ENCODE data around the gene SLFN12L. TPM values are rescaled to one million over a fixed set of nuclear protein-coding genes. Genes with fewer than 3 reads are reported as not detected.

Gene SLFN12L
- total and polyA plus RNA-seq, 10 of the 15 experiments (the other 5 are each of a cell fraction or from before 2014, with no cell fraction given), result 1.0 to 21.3 (median 9.4) TPM

GRCh38 chr17:35432176-35433074 lies 105.1 kb downstream of the SLFN12L start, which contains the start of gene SLFN12:
Gene SLFN12 (minus strand): TSS chr17:35432500. CDS start chr17:35423028, 9,472 bp downstream.
- Histone ChIP-seq H4K20me1 (ENCODE audit: control insufficient read depth, insufficient read depth) (no peaks in the 10 kb centered on the region), H3K4me2 (ENCODE audit: control insufficient read depth, insufficient read depth) (peak within 1 kb of the TSS; percentile 96), H2AFZ (ENCODE audit: control insufficient read depth, low read depth, low read length) (peak within 1 kb of the TSS; percentile 94), H3K36me3 (ENCODE audit: control insufficient read depth in 2 of 2, insufficient read depth in 2 of 2, low read length in 1 of 2) (no peaks in the 10 kb centered on the region), H3K79me2 (ENCODE audit: control insufficient read depth, insufficient read depth, low read length) (peaks cover 31% of the 10 kb centered on the region), H3K27me3 (replicated peaks in 1 of 2; ENCODE audit: control insufficient read depth in 2 of 2, insufficient read depth in 2 of 2, low read length in 1 of 2) (no peaks in the 10 kb centered on the region), H3K27ac (ENCODE audit: control insufficient read depth, insufficient read depth) (peak within 1 kb of the TSS; percentile 90), H3K4me1 (ENCODE audit: control insufficient read depth, insufficient read depth, low read length) (peaks cover 16% of the 10 kb centered on the region), H3K9me3 (replicated peaks; ENCODE audit: control insufficient read depth, insufficient read depth, low read length) (no peaks in the 10 kb centered on the region), H3K4me3 (peak within 1 kb of the TSS; percentile 82), H3K9ac (ENCODE audit: control insufficient read depth, insufficient read depth, low read length) (peak within 1 kb of the TSS; percentile 92)
- intact Hi-C loops (cut with micrococcal nuclease; ENCODE audit: unreplicated experiment), result loop anchor here (5.0 kb wide), 1 partner anchor 105 kb away; the partner anchor contains the start of gene SLFN12L
- in situ Hi-C loops (cut with MboI), result no loop called here
- DNase-seq (ENCODE audit: low read depth, low spot score), result peak; percentile 67
- POLR2A ChIA-PET, result interaction anchor here (1.3 to 2.2 kb wide), 3 partner anchors 9 to 55 kb away, joined by 3 to 20 read pairs (median 3); partner anchors contain the start of gene SLFN13
- no TSS peak for BruUV-seq (replicated peaks)
- CTCF ChIA-PET, result interaction anchor here (0.7 to 2.0 kb wide), 7 partner anchors 15 to 120 kb away, joined by 4 to 11 read pairs (median 5); partner anchors contain the start of genes SLFN12L and SLFN13
- RAD21 ChIA-PET (ENCODE audit: unreplicated experiment), result interaction anchor here (0.8 to 3.0 kb wide), 6 partner anchors 16 to 119 kb away, joined by 3 to 11 read pairs (median 5); partner anchors contain the start of genes SLFN11, SLFN12L and SLFN13
- SMC1A ChIA-PET (ENCODE audit: uncharacterized antibody, unreplicated experiment), result interaction anchor here (0.8 to 2.1 kb wide), 13 partner anchors 9 to 121 kb away, joined by 3 to 24 read pairs (median 4); partner anchors contain the start of genes SLFN11 and SLFN13
- peak; percentile 88 for FAIRE-seq
- ATAC-seq, result peak; percentile 94
- 34% methylated on average over 19 of the region's 22 CpGs for WGBS (ENCODE audit: insufficient coverage, insufficient replicate concordance, low lambda C conversion rate, missing lambda C conversion rate)
- TF ChIP-seq YY1 (IDR thresholded peaks at IDR 0.05; ENCODE audit: low read depth, low read length) (0 out of 2 replicates have a peak, but pooled peaks have one; percentile 12), TARDBP (IDR thresholded peaks at IDR 0.05; ENCODE audit: borderline replicate concordance) (no peak), SPI1 (IDR thresholded peaks at IDR 0.05; ENCODE audit: borderline replicate concordance, insufficient read depth, low read depth, low read length) (no peak), HDGF (IDR thresholded peaks at IDR 0.05) (no peak), RFX5 (IDR thresholded peaks at IDR 0.05; ENCODE audit: low read depth, low read length) (peak; percentile 90), TCF12 (IDR thresholded peaks at IDR 0.05; ENCODE audit: low read depth, low read length) (no peak), STAT1 (conservative IDR thresholded peaks at IDR 0.05) (no peak), ATF2 (IDR thresholded peaks at IDR 0.05; ENCODE audit: low read length) (no peak), TCF7 (IDR thresholded peaks at IDR 0.05; ENCODE audit: borderline replicate concordance) (no peak), EED (IDR thresholded peaks at IDR 0.05; ENCODE audit: low read depth) (peak; percentile 53), FOS (IDR thresholded peaks at IDR 0.05; ENCODE audit: borderline replicate concordance, extremely low read depth, insufficient read length) (peak; percentile 17), NFYB (IDR thresholded peaks at IDR 0.05; ENCODE audit: insufficient read depth, low read depth, low read length) (peak; percentile 93), MTA3 (IDR thresholded peaks at IDR 0.05; ENCODE audit: borderline replicate concordance, low read length) (0 out of 2 replicates have a peak, but pooled peaks have one; percentile 9), PML (IDR thresholded peaks at IDR 0.05; ENCODE audit: low read length) (0 out of 2 replicates have a peak, but pooled peaks have one; percentile 57), ZBED1 (IDR thresholded peaks at IDR 0.05; ENCODE audit: borderline replicate concordance) (no peak), BCL11A (IDR thresholded peaks at IDR 0.05; ENCODE audit: low read depth, low read length) (no peak), SKIL (IDR thresholded peaks at IDR 0.05; ENCODE audit: low read depth, poor library complexity, severe bottlenecking) (no peak), IKZF1 (conservative IDR thresholded peaks at IDR 0.05) (peak; percentile 89)
- TF ChIP-seq, protein P1, sequence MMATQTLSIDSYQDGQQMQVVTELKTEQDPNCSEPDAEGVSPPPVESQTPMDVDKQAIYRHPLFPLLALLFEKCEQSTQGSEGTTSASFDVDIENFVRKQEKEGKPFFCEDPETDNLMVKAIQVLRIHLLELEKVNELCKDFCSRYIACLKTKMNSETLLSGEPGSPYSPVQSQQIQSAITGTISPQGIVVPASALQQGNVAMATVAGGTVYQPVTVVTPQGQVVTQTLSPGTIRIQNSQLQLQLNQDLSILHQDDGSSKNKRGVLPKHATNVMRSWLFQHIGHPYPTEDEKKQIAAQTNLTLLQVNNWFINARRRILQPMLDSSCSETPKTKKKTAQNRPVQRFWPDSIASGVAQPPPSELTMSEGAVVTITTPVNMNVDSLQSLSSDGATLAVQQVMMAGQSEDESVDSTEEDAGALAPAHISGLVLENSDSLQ (IDR thresholded peaks at IDR 0.05), result no peak

All from GM12878 (cell line).